ENCODE measurements around the gene ARCN1.

The ARCN1 gene

GRCh38 chr11:118640332-118641154 lies 68.3 kb downstream of the ARCN1 start:
- DNase-seq, result no peak

DNA sequence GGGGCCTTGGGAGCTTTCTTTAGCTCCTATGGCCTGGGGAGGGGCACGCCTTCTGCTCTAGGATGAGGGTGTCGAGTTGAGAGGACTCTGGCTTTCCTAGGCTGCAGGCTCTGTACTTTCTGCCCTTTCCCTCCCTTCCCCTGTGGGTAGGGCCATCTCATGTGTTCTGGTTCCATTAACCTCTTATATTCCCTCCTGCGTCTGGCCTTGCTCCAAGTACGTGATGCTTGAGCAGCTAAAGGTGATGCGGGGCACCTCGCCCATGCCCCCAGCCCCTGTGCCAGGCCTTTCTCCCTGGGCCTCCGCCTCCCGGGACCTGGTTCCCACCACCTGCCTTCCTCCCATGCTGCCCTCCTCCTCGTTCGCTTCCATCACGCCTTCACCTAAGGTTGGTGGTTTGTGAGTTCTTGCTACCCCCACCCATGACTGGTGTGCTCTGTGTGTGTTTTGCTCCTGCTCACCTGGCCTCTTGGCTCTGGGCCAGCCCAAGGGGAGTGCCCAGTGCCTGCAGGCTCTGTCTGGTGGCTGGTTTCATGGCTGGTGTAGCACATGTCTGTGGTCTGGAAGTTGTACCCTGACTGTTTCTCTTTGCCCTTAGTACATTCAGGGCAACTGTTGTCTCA lies 69.3 kb downstream of the ARCN1 start:
- DNase-seq, result no peak

- DNase-seq, result no peak
These were observed 71.2 kb downstream of the ARCN1 start for GRCh38 chr11:118643142-118643994.

DNA sequence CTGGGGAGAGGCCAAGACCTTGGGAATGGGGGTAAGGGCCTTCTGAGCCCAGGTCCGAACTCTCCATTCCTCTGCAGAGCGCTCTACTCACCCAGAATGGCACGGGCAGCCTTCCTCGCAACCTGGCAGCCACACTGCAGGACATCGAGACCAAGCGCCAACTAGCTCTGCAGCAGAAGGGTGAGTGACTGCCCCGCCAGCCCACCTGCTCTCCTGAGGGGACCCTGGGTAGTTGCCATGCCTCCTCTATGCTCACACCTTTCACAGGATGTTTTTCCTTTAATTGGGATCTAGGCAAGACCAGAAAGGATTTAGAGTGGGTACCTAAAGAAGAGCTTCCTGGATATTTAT lies 71.8 kb downstream of the ARCN1 start:
- DNase-seq, result no peak

DNA sequence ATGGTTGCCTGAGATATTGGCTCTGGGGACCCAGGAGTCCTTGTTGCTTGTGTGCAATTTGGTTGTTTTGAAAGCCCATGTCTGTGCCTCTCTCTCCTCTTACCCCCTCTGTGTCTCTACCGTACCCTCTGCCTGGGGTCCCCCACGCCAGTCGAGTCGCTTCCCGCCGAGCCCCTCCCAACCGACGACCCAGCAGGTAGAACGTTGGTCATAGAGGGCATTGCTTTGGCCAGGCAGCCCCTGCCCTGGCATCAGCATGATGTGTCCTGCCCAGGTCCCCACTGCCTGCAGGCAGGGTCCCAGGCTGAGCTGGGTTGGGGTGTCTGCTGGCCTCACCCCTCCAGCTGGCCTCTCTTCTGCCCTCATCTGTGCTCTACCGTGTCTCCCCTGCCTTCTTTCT lies 72.3 kb downstream of the ARCN1 start:
- no peak for DNase-seq

- DNase-seq, result no peak
These were observed 73.0 kb downstream of the ARCN1 start for GRCh38 chr11:118645066-118645715.

GRCh38 chr11:118646393-118646792 lies 74.2 kb downstream of the ARCN1 start:
- no peak for DNase-seq

DNA sequence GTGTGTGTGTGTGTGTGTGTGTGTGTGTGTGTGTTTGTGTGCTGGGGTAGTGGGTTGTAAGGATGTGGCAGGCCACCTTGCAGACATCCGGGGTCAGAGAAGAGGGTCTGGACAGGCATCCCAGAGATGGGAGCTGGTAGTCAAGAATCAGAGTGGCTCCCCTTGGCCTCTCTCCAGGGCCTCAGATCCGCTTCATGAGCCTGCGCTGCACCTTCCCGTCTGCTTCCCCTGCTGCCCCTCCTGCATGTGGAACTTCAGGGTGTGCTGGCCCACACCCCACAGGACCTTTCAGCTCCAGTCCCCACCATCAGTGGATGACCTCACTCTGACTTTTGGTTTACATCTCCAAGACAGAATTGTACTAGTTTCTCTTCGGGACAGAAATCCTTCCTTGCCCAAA lies 76.1 kb downstream of the ARCN1 start:
- DNase-seq, result no peak

GRCh38 chr11:118649941-118650340 lies 77.7 kb downstream of the ARCN1 start:
- DNase-seq, result no peak

GRCh38 chr11:118650366-118650765 lies 78.2 kb downstream of the ARCN1 start:
- DNase-seq, result no peak

GRCh38 chr11:118651820-118652219 lies 79.6 kb downstream of the ARCN1 start:
- no peak for DNase-seq

All from activated naive CD4-positive, alpha-beta T cell treated with anti-CD3 and anti-CD28 coated beads, Interleukin-2, amount 50 U/mL, for 16 hours (primary cell).